ENCODE measurements around the gene LTBP1.
"Not testable (repeated sequence)": the region's sequence is repeated elsewhere in the genome, so short reads cannot be mapped to it uniquely, and the experiment has no call there.

LTBP1 gene, protein sequence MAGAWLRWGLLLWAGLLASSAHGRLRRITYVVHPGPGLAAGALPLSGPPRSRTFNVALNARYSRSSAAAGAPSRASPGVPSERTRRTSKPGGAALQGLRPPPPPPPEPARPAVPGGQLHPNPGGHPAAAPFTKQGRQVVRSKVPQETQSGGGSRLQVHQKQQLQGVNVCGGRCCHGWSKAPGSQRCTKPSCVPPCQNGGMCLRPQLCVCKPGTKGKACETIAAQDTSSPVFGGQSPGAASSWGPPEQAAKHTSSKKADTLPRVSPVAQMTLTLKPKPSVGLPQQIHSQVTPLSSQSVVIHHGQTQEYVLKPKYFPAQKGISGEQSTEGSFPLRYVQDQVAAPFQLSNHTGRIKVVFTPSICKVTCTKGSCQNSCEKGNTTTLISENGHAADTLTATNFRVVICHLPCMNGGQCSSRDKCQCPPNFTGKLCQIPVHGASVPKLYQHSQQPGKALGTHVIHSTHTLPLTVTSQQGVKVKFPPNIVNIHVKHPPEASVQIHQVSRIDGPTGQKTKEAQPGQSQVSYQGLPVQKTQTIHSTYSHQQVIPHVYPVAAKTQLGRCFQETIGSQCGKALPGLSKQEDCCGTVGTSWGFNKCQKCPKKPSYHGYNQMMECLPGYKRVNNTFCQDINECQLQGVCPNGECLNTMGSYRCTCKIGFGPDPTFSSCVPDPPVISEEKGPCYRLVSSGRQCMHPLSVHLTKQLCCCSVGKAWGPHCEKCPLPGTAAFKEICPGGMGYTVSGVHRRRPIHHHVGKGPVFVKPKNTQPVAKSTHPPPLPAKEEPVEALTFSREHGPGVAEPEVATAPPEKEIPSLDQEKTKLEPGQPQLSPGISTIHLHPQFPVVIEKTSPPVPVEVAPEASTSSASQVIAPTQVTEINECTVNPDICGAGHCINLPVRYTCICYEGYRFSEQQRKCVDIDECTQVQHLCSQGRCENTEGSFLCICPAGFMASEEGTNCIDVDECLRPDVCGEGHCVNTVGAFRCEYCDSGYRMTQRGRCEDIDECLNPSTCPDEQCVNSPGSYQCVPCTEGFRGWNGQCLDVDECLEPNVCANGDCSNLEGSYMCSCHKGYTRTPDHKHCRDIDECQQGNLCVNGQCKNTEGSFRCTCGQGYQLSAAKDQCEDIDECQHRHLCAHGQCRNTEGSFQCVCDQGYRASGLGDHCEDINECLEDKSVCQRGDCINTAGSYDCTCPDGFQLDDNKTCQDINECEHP (N-terminal part only)

DNA sequence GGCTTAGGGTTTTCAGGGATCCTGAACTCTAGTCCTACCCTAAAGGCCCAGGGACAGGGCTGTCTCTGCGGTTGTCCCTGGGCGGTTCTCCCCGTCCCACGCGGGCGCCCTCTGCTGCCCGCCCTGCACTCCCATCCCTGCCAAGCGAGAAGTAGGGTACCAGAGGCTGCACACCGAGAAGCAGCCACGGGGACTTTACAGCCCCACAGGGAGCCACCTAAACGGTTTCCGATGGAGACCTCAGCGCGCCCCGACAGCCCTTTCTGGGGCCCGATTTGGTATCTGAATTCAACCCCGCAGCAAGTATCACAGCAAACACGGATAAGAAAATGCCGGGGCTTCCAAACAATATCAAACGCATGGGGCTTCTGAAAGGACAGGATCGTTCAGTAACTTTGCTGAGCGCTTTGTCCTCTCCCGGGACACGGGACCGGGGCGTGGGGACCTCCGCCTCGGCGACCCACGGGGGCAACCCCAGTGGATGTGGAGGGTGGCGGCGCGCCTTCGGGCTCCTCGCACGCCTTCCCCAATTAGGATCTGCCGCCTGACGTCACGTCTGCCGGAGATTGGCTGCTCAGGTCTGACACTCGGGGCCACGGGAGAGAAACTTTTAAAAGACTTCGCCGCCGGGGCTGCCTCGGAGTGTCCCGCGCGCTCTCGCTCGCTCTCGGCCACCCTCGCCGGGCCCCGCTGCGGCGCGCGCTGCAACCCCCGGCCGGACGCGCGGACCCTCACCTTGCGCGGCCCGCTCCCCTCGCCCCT is at the start of gene LTBP1:
TSS of gene LTBP1 (plus strand) at position 640 of the 762 bp plus-strand sequence. CDS start 372 bp downstream, outside the sequence.
- DNase-seq: peak; percentile 61

DNA sequence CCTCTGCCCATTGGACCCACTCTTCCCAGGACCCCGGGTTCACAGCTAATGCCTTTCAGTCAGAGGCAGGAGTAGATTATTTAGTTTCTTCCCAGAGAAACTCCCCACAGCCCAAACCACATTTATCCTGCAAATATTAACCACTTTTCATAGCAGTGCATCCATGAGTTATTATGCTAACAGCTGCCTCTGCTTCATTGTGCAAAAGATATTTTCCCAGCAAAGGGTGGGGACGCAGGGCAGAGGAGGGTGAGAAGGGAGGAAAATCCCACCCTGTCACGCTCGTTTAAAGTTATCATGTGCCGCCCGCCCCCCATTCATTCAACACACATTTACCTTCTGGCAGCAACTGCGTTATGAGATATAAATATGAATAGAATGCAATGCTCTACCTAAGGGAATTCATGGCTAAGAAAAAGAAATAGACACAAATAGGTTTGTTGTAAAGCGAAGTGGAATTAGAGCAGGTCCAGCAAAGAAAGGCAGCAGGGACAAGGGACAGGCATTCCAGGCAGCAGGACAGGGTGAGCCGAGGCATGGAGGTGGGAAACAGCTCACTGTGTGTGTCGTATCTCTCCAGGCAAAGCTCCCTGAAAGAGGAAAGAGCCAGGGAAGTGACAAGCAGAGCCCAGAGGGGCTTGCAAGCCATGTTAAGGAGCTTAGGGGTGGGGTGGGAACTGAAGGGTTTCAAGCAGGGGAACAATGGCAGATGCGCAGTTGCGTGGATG is 46.3 kb upstream of the LTBP1 start:
- no peak for DNase-seq

DNA sequence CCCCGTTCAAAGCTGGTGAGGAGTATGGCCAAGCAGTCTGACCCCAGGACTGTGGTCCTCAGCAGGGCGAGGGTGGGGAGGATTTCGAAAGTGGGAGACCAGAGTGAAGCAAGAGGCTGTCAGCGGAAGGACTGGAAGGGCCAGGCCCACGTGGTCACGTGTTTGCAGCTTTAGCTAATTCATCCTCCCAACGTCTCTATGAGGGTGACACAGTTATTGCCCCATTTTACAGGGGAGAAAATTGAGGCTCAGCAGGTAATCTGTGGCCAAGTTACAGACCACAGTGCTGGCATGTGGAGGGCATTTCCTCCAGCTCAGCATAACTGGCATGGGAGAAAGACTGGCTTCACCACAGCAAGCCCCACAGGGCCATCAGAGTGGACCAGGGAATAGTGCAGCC is 45.4 kb upstream of the LTBP1 start:
- no peak for DNase-seq

DNA sequence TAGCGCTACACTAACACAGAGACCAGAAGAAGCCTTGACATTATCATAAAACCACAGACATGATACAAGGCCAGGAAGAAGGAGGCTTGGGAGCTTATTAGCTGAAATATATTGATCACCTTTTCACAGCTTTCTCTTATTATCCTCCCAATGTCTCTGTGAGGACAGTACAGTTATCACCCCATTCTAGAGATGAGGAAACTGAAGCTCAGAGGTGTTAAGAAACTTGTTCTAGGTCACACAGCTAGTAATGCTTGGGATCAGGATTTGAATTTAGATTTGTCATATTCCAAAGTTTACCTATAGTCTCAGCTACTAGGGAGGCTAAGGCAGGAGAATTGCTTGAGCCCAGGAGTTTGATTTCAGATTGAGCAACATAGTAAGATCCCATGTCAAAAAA is 44.6 kb upstream of the LTBP1 start:
- no peak for DNase-seq

DNA sequence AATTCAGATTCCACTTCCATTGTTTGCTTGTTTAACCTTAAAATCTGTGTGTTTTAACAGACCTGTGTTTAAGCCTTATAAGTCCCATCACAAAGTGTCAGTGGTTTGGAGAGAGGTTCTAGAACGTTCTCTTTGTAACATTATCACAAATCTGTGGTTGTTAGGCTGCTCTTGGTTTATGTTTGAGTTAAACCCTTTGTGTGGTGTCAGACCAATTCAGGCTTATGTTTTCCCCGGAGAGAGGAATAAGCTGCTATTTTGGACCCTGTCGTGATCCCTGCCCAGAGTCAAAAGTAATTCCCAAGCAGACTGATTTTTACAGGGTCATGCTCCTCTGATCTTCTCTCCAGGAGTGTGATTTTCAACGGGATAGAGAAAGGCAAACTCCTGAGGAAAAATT is 43.8 kb upstream of the LTBP1 start:
- no peak for DNase-seq

DNA sequence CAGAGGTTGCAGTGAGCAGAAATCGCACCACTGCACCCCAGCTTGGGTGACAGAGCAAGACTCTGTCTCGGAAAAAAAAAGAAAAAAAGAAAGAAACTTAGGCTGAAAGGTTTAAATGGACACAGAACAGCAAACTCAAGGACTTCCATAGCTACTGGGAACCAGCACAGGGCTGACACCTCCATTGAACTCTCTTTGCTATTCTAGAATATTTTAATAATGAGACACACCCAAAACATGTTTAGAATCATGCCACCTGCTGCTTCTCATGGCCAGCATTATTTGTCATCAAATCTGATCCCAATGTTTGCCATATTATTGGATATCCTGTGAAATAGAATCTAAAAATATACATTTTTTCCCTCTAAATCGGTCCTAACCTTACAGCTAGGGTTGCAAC is 42.7 kb upstream of the LTBP1 start:
- DNase-seq: no peak

DNA sequence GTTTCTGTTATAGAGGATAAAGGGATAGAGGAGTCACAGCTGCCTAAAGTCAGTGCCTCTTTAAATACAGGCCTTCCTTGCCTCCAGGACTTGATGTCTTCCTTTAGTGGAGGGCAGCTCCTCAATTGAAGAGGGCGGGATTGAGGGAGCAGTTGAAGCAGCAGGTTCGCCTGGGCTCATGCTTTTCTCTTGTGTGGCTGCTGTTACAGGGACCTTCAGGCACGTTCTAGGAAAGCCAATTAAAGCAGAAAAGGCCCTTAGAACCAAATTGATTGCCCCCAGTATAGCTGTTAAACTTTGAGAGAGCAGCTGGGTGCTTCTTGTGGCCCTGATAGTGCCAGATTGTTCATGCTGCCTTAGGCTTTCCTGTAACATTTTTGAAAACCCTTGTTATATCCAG is 42.0 kb upstream of the LTBP1 start:
- DNase-seq: no peak

DNA sequence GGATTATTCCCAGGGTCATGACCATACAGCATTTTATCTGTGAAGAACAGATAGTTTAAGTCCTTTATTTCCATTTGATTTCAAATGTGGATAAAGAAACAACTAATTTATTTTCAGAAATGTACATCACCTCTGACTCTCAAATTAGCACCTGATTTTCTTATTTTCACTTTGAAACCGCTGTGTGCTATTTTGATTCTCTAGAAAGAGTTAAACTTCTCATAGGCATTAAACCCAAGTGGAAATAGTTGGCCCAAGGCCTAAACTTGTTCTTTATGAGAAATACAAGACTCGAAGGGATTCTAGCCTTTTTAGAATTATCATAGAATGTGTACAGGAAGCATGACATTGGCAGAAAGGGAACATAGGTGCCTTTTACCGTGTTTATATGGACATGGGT is 41.5 kb upstream of the LTBP1 start:
- DNase-seq: no peak

DNA sequence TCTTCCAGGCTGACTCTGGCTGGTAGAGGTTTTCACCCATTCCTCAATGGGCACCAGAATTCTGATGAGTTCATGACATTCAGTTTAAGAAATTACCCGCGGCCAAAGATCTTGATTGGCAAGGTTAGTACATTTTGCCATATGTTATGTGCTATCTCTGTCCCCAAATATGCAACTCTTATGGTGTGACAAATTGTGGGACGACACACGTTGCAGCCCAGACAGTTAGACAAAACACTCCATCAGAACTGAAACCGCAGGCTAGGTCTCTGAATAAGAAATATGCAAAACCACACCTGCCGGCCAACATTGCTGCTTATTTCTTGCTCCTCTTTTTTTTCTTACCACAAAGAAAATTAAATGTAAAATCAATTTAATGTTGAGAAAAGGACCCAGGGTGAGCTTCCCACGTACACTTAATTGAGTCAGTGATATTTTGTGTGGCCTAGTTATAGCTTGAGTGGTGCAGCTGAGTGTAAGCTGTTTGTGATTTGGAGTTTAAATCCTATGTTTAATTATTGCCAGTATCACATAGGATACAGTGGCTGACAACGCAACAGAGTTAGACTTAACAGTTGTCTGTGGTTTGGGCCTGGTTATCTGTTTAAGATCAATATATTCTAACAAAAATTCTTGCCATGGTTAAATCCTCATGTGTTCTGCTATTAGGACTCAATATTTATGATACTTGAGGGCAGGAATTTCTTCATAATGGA is 35.7 kb upstream of the LTBP1 start:
- DNase-seq: no peak

DNA sequence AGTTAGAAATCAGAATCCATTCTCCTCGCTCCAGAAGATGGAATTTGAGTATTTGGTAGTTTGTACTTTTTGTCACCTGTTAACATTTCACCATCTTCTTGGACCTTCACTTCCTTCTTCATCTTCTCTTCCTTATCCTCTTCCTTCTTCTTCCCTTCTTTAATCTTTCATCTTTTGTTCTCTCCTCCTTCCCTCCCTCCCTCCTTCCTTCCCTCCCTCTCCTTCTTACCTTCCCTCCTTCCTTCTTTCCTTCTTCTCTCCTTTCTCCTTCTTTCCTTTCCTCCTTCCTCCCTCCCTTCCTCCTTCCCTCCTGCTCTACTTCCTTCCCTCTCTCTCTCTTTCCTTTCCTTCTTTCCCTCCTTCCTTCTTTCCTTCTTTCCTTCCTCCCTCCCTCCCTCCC is 31.1 kb upstream of the LTBP1 start:
- no peak for DNase-seq

DNA sequence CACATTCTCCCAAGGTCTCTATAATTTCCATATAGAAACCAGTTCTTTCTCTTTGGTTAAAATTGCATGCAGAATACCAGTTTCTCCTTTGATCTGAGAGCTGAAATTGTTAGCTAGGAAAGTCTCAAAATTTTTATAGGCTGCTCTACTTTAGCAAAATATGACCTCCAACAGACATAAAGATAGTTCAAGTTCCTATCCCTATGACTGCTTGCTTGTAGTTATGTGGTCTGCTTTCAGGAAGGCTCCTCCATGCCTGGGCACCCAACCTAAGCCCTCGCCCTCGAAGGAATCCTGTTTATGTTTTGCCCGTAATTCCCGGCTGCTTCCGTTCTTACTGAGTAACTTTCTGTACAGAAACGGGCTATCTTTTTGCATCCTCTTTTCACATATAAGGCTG is 28.0 kb upstream of the LTBP1 start:
- DNase-seq: no peak

DNA sequence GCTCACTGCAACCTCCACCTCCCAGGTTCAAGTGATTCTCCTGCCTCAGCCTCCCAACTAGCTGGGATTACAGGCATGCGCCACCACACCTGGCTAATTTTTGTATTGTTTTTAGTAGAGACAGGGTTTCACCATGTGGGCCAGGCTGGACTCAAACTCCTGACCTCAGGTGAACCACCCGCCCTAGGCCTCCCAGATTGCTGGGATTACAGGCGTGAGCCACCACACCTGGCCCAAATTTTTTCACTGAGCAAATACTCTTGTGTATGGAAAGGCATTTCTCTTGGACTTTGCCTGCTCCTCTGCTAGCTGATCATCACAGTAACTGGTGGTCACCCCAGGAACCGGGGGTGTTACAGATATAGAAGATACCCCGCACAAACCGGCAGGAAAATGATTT is 26.9 kb upstream of the LTBP1 start:
- DNase-seq: not testable (repeated sequence)

DNA sequence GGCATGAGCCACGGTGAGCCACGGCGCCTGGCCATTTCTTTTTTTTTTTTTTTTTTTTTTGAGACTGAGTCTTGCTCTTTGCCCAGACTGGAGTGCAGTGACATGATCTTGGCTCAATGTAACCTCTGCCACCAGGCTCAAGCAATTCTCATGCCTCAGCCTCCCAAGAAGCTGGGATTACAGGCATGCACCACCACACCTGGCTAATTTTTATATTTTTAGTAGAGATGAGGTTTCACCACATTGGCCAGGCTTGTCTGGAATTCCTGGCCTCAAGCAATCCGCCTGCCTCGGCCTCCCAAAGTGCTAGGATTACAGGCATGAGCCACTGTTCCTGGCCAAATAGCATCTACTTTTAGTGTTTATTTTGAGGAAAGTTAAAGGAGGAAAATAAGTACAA is 25.3 kb upstream of the LTBP1 start:
- not testable (repeated sequence) for DNase-seq

DNA sequence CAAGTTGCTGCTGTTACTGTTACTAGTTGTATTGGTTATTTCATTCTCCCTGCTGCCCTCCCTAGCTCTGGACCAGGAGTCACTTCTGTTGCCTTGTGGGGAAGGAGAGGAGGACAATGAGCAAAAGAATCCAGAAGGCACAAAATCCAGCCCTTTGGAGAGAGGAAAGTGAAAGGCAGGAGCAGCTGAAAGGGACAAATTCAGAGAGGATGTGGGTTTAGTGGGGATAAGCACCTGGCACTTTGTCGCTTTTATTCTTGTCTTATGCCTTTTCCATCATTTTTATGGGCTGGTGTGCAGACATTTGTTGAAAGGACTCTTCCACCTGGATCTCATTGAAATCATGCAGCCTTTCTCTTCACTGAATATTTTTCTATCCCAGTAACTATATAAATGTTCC is 24.3 kb upstream of the LTBP1 start:
- no peak for DNase-seq

DNA sequence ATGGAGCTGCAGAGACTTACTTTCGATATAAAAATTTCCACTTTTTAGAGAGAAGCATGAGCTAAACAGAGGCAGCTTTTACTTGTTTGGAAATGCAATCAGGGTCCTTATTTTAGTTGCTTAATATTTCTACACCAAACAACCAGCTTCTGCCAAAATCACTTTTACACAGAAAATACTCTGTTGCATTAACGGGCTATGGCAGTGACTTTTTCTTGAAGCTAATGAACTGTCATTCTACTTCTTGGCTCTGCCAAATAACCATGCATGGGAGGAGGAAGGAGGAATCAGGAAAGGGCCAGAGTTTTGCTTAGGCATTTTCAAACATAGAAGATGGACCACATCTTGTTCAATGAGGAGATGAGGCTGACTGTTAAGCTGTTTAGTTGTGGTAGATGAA is 23.6 kb upstream of the LTBP1 start:
- DNase-seq: no peak

DNA sequence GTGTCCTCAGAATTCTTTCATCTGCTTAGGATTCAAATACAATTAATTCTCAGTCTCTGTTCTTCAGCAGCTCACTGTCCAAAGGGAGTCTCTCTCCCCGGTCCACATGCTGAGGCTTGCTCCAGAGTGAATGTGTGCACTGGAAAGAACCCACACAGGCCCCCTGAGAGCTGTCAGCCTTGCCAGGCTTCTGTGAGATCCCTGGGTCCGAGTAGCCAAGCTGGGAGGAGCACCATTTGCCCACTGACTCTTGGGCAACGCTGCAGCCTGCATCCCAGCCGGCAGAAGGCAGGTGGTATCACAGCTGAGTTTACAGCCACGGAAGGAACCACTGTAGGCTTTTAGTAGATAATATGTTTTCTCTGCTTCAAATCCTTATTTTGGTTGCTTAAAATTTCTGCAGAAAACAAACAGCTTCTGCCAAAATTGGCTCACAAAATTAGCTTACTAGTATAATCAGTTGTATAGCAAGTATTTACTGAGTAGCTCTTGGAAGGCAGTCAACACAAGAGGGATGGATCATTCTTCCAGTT is 21.4 kb upstream of the LTBP1 start:
- DNase-seq: no peak

DNA sequence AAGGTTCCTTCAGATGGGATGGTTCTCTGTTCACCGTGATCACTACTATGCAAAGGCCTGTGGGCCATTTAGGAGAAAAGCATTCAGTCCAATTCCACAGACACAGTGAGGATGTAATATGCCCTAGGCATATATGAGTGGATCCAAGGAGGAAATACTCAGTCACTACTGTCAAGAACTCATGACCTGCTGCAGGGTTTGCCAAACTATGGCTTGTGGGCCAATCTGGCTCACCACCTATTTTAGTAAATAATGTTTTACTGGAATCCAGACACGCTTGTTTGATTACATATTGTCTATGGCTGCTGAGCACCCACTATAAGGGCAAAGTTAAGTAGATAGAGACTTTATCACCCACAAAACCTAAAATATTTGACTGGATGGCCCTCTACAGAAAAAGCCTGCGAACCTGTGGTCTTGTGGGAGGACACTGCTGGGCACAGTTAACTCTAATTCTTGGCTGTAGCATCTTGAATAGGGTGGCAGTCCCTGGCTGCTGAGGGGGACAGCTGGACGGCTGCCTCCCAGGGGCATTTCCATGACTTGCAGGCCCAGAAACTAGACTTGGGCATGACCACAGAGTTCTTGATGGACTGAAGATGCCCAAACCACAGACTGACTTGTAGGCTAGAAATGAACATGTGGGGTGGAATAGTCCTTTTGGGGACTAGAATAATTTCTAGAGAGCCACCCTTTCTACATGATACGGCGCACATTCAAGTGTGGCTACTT is 20.6 kb upstream of the LTBP1 start:
- no peak for DNase-seq

DNA sequence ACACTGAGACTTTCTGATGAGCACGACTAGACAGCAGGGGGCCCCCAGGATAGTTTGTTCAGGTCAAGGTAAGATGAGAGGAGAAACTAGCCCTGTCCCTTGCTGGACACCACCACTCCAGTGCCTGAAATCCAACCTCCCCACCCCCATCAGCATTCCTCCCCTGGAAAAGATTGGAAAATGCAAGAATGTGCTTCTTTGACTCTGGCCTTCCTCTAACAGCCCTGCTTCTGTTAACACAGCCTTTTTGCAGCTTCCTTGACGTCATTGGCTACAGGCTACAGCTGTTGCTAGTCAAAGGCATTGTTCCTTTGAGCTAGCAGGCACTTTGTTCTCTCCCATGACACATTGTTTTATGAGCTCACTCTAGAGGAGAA is 20.1 kb upstream of the LTBP1 start:
- DNase-seq: no peak

DNA sequence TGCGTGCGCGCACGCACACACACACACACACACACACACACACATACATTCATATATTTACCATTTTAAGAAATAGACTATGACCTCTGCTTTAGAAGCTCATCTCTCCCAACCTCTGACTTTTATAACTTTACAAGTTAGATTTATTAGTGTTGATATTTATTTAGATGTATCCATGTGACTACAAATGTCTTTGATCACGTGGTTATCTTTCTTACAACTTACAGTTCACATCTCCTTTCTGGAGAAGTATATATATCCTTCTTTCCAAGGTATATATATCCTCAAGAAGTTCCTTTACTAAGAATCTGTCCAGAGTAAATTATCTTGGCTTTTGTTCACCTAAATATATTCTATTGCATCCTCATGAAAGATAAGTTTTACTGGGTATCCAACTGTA is 16.3 kb upstream of the LTBP1 start:
- no peak for DNase-seq

DNA sequence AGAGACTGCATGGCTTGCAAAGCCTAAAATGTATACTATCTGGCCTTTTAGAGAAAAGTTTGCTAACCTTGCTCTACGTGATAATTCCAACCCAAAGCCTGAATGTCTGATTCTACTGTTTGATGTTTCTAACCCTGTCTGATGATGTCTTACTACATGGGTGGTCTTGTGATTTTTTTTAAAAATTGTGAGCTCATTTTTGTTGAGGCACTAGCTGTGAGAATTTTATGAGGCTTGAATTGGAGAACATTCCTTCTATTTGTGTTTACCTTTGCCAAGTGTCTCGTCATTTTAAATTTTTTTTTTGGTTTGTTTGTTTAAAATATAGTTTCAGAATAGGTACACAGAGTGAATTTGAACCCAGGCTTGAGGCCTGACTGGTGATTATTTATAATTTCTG is 15.2 kb upstream of the LTBP1 start:
- DNase-seq: no peak
